ENCODE data around the gene KCNH2.

The KCNH2 gene

DNA sequence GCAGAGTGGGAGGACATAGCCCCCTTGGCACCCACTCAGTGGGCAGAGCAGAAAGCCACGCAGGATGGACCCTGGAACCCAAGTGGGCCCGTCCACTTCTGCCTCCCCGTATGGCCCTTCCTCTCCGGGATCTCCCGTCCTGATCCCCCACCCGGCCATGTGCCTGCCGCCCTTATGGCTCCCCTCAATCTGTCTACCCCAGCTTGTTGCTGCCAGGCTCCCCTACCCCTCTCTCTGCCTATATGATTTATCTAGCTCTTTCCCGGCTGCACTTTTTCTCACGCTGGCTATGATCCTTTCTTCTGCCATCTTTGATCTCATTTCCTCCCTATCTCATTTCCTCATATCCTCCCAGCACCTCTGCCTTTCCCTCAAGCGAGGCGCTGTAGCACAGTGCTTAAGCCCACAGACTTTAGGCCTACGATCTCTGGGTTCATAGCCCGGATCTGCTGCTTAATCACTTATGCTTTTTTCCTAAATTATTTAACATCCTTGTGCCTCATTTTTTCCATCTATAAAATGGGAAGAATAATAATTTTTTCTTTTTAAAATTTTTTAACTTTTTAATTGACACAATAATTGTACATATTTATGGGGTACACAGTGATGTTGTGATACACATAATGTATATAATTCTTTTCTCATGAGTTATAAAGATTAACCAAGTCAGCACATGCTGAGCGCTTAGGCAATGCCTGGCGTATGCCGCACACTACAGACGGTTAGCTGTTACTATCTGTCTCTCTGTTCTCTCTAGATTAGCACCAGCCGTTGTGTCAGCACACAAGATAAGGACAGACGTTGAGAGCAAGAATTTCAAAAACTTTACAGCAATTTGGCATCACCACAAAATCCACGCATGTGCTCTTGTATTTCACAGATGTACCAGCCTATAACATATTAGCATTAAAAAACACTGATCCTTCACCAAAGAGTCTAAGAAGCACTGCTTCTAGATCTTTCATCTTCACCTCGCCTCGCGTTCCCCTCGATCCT lies 18.1 kb downstream of the KCNH2 start:
- no peak for DNase-seq (ENCODE audit: low spot score)

DNA sequence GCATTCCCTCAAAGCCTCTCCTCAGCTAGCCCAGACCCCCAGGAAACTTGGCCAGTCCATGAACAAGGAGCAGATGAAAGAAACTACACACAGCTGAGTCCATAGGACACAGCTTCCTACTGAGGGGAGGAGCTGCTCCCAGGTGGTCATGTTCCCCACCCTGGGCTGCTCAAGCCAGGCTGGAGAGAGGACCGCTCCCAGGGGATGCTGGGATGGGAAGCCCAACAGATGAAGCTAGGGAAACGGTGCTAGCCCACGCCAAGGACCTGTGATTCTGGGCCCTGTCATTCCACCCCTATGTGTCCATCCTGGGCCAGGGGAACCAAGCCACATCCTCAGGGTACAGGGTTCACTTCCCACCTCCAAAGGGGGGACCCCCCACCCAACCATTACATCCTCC lies 19.0 kb downstream of the KCNH2 start:
- DNase-seq (ENCODE audit: low spot score) = no peak

DNA sequence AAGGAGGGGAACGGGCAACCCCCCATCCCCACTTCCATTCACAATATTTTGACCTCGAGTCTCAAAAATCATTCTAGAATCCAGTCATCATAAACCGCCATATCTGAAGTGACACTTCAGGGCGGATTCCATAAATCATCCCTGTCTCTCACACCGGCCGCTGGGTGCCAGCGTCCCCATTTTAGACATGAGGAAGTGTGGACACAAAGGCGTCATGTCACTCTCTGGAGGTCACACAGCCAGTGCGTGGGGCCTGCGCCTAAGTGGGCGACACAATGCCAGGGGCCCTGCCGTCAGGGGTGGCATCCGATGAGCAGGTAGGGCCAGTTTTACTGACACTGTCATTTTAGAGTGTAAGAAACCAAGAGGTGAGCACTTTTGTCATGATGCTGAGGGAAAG lies 19.5 kb downstream of the KCNH2 start:
- DNase-seq (ENCODE audit: low spot score) = no peak

DNA sequence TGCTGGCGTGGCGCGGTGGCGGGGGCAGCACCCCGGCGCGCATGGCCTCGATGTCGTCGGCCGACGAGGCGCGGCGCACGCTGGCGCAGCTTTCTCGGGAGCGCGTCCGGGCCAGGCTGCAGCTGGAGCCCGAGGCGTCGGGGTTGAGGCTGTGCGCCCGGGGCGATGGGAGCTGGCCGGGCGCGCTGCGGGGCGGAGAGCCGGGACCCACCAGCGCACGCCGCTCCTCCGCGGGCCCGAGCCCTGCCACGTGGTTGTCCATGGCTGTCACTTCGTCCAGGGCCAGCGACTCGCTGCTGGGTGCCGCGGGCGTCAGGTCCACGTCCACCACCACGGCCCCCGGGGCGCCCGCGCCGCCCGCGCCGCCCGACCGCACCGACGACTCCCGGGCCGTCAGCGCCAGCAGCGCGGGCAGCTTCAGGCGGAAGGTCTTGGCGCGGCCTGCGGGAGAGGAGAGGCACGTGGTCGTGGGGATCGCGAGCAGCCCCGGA lies 20.0 kb downstream of the KCNH2 start:
- DNase-seq (ENCODE audit: low spot score) = no peak

DNA sequence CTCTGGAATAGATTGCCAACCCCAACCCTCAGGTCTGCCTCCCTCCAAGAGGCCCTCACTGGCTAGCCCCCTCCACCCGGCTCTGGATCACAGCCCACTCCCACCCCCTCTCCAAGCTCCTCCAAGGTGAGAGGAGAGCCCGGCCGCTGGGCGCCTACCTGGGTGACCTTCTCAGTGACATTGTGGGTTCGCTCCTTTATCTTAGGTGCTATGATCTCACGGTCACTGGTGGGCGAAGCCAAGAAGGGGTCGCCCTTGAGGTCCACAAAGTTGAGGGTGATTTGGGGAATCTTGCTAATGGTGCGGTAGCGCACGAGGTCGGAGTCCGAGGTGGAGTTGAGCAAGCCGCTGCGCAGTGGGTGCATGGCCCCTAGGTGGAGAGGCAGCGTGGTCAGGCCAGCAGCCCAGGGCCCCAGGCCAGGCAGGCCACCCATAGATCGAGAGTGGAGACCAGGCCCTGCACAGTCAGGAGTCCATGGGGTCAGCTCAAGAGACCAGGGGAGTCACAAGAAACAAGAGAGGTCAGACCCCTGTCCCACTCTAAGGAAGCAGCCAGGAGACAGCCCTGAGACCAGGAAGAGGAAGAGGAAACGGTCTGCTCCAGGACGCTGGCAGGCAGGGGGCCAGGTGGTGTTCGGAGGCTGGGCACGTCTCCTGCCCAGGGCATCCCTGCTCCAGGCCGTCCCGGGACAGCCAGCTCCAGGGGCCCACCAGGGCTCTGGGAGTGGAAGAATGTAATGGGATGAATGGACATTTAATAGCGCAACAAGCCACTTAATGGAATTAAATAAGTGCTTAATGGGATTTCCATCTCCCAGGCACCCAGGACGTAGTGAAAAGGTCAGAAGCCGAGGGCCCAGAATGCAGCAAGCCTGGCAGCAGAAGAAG lies 20.7 kb downstream of the KCNH2 start:
- no peak for DNase-seq (ENCODE audit: low spot score)

DNA sequence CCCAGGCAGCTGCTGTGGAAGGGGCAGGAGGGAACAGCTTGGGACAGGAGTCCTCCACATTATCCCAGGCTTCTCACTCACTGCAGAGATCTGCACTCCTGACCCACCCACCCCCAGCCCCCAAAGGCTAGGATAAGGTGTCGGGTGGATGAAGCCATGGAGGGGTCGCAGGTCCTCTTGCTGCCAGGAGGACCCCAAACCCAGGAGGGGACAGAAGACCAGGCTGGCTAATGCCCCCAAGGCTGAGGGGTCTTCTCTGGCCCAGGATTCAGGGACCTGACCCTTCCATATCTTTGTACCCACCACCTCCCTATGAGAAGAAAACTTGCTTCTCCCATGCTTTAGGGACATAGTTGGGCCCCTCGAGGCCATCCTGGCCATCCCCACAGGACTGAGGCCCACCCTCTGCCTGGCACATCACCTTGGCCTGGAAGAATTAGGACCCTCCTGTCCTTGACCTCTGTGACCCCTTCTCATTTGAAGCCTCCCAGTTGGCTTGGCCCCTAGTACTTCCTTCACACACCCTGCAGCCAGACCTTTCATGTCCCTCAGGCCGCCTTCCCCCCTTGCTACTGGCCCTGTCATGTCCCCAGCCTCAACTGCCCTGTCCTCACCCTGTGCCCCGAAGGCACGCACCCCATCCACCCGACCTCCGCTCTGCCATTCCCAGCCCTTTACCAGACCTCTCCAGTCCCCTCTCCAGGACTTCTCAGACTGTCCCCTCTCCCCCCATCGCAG lies 21.6 kb downstream of the KCNH2 start:
- DNase-seq (ENCODE audit: low spot score) = no peak

DNA sequence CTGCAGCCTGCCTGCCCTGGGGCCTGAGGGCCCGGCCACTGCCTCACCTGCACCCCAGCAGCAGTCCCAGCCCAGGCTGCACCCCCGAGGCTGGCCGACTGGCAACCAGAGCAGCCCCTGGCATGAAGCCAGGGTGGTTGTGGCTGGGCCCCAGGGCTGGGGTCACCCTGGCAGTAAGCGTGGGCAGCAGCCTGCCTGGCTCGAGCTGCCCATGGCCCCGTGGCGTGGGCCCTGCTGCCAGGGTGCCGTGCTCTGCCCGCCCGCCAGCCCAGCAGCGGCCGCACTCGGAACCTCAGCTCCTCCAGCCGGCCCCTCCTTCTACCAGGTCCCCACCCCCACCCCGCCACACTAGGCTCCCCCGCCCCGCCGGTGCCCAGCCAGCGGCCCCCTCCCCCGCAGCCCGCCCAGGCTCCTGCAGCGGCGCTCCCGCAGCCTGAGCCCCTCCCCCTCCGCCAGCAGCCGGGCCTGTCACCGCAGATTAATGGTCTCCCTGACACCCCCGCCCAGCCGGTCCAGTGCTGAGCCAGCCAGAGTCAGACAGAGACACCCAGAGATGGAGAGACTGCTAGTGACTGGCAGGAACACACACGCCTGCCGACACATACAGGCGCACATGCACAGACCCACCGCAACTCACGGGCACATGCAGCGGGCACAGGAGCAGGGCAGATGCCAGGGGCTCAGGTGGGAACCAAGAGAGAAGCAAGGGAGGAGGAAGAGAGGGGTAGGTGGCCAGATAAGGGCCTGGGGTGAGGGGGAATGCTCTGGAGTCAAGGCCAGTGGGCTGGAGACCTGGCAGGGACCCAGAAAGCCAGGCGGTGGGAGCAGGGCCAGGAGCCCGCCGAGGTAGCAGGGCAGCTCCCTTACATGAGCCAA lies 22.4 kb downstream of the KCNH2 start:
- DNase-seq (ENCODE audit: low spot score) = no peak

DNA sequence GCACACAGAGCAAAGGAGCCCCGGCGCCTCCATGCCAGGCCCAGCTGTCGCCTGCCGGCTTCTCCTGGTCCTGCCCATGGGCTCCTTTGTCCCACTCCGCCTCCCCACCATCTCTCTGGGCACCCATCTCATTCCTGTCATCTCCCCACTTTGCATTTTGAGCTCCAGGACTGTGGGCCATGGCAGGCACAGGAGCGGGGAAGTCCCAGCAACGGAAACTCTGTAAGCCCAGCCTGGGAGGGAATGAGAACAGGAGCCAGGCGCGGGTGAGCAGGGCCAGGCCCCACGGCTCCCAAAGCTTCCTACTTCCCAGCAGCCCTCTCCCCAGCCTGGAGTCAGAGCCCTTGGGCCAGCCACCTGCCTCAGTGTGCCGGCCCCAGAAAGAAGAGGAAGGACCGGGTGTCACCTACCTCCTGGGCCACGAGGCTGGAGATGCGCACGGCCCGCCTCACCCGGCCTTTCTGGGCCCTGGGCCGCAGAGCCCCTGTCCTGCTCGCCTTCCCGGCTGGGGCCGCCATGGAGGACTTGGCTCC lies 23.1 kb downstream of the KCNH2 start:
- DNase-seq (ENCODE audit: low spot score) = no peak

DNA sequence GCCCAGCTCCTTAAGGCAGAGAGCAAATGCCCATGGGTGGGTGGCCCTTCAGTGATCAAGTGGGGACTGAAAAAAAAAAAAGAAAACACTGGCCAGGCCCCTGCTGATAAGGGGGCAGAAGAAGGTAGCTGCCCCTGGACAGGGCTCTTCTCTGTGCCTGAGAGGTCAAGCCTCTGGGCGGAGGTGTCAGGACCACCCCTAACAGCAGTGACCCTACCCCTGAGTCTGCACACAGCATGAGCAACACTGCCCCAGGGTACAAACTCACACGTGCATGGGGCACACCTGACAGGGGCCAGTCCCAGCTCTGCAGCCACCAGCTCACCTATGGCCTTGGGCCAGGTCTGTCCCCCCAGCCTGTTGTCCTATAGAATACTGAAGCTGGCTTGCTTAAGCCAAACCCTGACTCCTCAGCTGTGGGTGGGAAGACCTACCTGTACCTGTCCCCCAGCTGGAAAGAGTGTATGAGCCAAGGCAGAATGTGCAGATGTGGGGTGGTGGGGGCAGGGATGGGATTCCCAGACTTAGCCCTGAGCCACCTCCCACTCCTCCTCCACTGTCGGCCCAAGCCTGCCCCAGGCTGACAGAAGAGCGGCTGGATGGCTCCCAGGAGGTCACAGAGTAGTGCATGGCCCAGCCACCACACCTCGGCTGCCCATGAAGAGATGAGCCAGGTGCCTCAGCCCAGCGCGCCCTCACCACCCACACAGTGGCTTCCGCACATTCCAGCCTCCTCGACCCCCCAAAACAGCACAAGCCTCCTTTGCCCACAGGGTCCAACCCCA lies 23.7 kb downstream of the KCNH2 start:
- DNase-seq (ENCODE audit: low spot score) = no peak

DNA sequence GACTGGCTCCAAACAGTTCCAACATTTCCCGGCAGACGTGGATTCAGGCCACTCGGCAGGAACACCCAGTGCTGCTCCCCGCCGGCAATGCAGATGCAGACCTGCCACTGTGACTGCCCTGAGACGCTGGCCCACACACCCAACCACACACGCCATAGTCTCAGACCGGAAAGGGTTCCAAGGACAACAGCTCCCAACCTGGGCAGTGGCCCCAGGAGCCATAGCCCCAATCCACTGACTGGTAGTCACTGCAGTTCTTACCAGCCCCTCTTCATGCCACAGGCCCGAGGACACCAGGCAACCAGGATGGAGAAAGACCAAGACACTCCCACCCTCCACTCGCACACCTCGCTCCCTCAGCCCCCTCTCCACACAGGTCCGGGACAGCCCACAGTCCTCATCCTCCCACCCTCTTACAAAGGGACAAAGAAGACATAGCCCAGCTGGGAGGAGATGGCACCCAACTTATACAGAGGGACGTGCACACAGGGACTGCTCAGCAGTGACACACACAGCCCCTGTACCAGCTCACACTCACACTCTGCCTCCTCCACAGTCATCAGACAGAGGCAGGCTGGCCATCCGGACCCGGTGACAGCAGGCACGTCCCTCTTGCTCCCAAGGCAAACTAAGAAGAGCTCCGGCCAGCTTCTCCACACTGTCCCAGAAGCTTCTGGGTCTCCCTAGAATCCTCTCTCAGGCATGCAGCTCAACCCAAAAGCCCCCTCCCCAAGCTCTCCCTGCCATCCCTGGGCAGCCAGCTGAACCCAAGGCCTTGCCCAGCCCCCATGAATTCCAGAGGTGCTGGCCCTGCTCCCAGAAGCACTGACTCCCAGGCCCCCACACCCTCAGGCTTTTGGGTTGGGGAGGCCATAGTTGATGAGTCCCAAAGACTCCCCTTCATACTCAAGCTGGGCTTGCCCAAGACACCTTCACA lies 24.8 kb downstream of the KCNH2 start:
- no peak for DNase-seq (ENCODE audit: low spot score)

DNA sequence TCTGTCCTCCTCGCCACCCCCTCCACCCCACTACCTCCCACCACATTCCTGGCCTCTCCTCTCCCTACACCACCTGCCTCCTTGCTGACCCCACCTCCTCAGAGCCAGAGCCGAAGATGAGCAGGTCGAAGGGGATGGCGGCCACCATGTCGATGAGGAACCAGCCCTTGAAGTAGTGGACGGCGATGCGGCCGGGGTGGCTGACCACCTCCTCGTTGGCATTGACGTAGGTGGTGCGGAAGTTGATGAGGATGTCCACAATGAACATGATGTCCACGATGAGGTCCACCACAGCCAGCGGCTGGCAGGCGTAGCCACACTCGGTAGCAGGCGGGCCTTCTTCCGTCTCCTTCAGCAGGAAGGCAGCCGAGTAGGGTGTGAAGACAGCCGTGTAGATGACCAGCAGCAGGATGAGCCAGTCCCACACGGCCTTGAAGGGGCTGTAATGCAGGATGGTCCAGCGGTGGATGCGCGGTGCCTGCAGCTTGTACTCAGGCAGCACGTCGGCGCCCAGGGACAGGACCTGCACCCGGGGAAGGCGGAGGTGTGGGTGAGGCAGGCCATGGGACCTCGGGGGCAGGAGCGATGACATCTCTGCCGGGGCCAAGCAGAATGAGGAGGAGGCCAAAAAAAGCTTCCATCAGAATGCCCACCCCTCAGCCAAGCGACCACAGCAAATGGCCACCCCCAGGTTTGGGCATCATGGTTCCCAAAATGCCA lies 25.6 kb downstream of the KCNH2 start:
- DNase-seq (ENCODE audit: low spot score) = no peak

DNA sequence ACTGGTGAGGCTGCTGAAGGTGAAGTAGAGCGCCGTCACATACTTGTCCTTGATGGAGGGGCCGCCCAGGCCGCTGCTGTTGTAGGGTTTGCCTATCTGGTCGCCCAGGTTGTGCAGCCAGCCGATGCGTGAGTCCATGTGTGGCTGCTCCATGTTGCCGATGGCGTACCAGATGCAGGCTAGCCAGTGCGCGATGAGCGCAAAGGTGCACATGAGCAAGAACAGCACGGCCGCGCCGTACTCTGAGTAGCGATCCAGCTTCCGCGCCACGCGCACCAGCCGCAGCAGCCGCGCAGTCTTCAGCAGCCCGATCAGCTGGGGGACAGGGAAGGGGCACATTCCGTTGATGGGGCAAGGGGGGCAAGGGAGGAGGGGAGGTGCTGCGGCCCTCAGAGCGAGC lies 26.6 kb downstream of the KCNH2 start:
- no peak for DNase-seq (ENCODE audit: low spot score)

DNA sequence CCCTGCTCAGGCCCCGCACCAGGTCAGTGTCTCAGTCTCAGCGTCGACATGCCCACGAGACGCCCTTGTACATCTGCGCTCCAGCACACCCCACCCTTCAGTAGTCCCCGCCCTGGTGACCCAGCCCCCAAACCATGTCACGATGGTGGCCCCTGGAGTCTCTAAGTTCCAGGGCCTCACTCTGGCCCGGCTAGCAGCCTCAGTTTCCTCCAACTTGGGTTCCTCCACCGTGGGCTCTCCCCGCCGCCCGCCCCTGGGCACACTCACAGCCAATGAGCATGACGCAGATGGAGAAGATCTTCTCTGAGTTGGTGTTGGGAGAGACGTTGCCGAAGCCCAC lies 27.0 kb downstream of the KCNH2 start:
- DNase-seq (ENCODE audit: low spot score) = no peak

DNA sequence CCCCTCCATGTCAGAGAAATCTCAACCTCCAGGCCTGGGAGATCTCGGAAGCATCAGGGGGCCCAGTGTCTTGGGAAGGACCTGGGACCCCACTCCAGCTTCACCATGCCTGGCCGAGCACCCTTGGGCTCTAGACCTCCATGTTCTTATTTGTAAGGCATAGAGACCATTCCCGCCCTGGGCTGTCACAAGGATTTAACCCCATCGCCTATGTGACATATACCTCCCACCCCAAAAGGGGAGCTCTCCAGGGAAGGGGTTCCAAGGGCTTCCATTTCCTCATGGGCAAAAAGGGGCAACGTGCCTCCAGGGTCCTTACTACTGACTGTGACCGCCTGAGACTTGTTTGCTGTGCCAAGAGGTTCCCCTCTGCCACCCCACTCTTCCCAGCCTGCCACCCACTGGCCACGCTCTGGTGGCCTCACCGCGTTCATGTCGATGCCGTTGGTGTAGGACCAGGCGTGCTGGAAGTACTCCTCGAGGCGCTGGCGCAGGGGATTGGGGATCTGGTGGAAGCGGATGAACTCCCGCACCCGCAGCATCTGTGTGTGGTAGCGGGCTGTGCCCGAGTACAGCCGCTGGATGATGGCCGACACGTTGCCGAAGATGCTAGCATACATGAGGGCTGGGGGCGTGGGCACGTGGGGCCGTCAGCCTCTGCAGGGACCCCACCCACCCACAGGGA lies 27.5 kb downstream of the KCNH2 start:
- DNase-seq (ENCODE audit: low spot score) = no peak

DNA sequence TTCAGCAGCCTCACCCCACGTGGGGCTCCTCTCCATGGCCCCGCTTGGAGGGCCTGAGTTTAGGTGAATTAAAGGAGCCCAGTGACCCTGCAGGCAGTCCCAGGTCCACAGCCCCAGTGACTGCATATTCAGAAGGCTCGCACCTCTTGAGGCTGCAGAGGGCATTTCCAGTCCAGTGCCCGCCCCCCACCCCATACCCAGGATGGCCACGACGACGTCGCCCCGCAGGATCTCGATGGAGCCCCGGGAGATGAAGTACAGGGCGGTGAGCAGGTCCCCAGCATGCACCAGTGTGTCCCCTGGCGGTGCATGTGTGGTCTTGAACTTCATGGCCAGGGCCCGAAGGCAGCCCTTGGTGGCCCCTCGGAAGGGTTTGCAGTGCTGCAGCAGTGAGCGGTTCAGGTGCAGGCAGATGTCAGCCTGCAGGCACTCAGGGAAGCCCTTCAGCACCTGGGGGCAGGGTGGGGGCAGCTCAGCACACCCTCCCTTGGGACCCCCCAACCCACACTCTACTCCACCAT lies 28.1 kb downstream of the KCNH2 start:
- no peak for DNase-seq (ENCODE audit: low spot score)

DNA sequence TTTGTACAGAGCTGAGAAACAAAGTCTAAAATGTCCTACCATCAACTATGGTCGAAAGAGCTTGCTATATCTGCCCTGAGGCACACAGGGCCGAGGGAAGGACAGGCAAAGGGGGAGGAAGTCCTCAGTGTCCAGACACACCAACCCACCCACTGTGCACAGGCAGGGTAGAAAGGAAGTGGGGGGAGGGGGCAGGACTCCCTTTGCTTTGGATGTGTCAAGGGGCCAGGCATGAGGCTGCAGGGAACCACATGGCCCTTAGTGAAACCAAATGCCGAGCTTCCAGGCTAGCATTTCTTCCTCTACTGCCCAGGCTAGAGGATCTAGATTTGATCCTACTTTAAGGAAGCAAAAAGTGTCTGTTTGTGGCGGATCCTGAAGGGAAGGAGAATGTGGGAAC lies 28.6 kb downstream of the KCNH2 start:
- no peak for DNase-seq (ENCODE audit: low spot score)

DNA sequence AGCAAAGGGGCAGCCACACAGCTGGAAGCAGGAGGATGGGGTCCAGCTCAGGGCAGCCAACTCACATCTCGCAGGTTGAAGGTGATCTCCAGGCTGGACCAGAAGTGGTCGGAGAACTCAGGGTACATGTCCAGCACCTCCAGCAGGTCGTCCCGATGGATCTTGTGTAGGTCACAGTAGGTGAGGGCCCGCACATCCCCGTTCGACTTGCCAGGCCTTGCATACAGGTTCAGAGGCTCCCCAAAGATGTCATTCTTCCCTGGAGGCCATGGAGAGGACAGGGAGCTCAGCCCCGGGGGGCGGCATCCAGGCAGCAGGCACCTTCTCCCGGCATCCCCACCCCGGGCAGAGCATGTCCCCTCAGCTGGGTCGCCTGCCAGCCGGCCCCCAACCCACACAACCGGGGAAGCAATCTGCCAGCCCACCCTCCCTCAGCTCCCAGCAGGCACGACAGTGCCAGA lies 29.3 kb downstream of the KCNH2 start:
- DNase-seq (ENCODE audit: low spot score) = no peak
